C4-2B (cell line): ENCODE data around the gene DRGX.

Experiments used
- ZFX ChIP-seq: fragments of 450-650 bp; IDR thresholded peaks from 2 replicates; pipeline ENCODE4 v1.6.1; 2017
- TF ChIP-seq, protein P1 (sequence below): fragments of 450-650 bp; conservative IDR thresholded peaks from 2 replicates; pipeline ENCODE4 v1.5.1; 2017; ENCODE audit warnings: mild to moderate bottlenecking

- TF ChIP-seq, protein P1, sequence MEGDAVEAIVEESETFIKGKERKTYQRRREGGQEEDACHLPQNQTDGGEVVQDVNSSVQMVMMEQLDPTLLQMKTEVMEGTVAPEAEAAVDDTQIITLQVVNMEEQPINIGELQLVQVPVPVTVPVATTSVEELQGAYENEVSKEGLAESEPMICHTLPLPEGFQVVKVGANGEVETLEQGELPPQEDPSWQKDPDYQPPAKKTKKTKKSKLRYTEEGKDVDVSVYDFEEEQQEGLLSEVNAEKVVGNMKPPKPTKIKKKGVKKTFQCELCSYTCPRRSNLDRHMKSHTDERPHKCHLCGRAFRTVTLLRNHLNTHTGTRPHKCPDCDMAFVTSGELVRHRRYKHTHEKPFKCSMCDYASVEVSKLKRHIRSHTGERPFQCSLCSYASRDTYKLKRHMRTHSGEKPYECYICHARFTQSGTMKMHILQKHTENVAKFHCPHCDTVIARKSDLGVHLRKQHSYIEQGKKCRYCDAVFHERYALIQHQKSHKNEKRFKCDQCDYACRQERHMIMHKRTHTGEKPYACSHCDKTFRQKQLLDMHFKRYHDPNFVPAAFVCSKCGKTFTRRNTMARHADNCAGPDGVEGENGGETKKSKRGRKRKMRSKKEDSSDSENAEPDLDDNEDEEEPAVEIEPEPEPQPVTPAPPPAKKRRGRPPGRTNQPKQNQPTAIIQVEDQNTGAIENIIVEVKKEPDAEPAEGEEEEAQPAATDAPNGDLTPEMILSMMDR: no peak
- no peak for TF ChIP-seq ZFX
These were observed 19.2 kb upstream of the DRGX start for GRCh38 chr10:49415109-49415508.
